HS-27A (cell line): ENCODE measurements around the gene TSKU.

Source experiments
- DNase-seq: peaks from one replicate; pipeline ENCODE4 v3.0.0-alpha.2; 2012; ENCODE audit warnings: low read depth, missing footprints

The TSKU gene

GRCh38 chr11:76770642-76771445, 12.3 kb upstream of the TSKU start:
- peak; percentile 90 for DNase-seq

GRCh38 chr11:76771446-76772099, 11.6 kb upstream of the TSKU start:
- DNase-seq, result no peak

- DNase-seq, result no peak
Observed at GRCh38 chr11:76772100-76772782, 10.9 kb upstream of the TSKU start.

- no peak for DNase-seq
Observed at GRCh38 chr11:76772783-76773106, 10.4 kb upstream of the TSKU start.

- no peak for DNase-seq
Observed at GRCh38 chr11:76773921-76774361, 9.2 kb upstream of the TSKU start.

GRCh38 chr11:76776472-76776871, 6.7 kb upstream of the TSKU start:
- DNase-seq, result no peak

GRCh38 chr11:76777305-76777704, 5.9 kb upstream of the TSKU start:
- DNase-seq, result no peak

GRCh38 chr11:76777876-76778275, 5.3 kb upstream of the TSKU start:
- no peak for DNase-seq

GRCh38 chr11:76778874-76779273, 4.3 kb upstream of the TSKU start:
- DNase-seq, result no peak

GRCh38 chr11:76781046-76781801, 1.9 kb upstream of the TSKU start:
- DNase-seq, result no peak

GRCh38 chr11:76781807-76782530, 1.2 kb upstream of the TSKU start:
- no peak for DNase-seq

- peak; percentile 86 for DNase-seq
Observed at GRCh38 chr11:76782531-76783293, 444 bp upstream of the TSKU start.

- peak; percentile 30 for DNase-seq
Observed at GRCh38 chr11:76783896-76784813, 999 bp downstream of the TSKU start.

- no peak for DNase-seq
Observed at GRCh38 chr11:76785513-76785912, 2.4 kb downstream of the TSKU start.

GRCh38 chr11:76786016-76786415, 2.9 kb downstream of the TSKU start:
- DNase-seq, result no peak

GRCh38 chr11:76786441-76787014, 3.4 kb downstream of the TSKU start:
- no peak for DNase-seq

GRCh38 chr11:76787271-76787670, 4.1 kb downstream of the TSKU start:
- DNase-seq, result no peak

GRCh38 chr11:76787911-76788596, 4.9 kb downstream of the TSKU start:
- DNase-seq, result no peak
